ENCODE results near the gene IFNAR2.

Gene IFNAR2

GRCh38 chr21:33229784-33230544 lies at the start of gene IFNAR2:
Gene IFNAR2 (plus strand): TSS chr21:33229938. CDS start chr21:33241923, 11,985 bp downstream.
- in situ Hi-C loops (cut with HindIII; ENCODE audit: low sequenced_read_pairs), result no loop called here

DNA sequence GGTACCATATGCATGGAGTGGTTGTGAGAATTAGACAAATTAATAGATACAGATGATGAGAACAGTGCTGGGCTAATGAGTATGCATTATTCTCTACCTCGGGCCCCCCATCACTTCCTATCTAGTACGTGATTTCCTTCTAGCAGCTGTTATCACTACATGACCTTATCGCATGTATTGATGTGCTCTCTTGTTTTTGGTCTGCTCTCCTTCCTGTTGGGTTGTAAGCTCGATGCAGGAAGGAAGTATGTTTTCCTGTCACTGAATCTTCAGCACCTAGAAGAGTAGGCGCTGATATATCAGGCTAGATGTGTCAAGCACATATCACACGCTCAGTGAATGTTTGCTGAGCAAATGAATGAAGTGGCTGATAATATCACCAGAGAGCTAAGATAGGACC lies 43.9 kb upstream of the IFNAR2 start:
- in situ Hi-C loops (cut with HindIII; ENCODE audit: low sequenced_read_pairs), result no loop called here

DNA sequence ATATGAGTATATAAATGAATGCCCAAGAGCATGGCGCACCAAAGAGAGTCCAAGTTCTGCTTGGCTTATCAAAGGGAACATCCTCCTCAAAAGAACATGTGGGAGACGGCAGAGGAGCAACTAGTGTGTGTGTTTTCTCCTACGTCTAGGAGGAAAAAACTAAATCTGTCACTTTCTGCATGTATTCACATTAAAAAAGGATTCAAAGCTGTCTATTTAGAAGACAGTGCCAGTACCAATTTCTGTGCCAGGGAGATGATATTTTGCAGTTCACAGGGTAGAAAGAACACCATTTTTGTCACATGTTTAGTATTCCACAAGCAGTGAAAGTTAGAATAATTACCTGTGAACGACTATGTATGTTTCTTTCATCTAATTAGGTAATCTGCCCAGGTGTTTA lies 42.5 kb upstream of the IFNAR2 start:
- in situ Hi-C loops (cut with HindIII; ENCODE audit: low sequenced_read_pairs), result no loop called here

DNA sequence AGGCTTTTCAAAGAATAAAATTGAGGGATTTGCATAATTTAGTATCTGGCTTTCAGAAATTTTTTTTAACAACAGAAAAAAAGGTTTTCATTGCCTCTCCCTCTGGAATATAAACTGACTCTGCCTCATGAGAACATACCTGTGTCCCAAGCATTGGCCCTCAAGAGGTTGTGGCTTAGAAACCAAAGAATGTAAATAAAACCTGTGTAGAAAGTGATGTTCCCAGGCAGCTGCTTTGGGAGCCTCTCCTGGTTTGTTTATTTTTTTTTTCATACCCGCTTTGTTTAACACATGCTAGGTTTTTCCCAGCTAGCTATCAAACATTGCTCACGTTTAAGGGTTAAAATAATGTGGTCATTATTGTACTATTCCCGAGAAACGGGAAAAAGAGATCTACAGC lies 40.5 kb upstream of the IFNAR2 start:
- in situ Hi-C loops (cut with HindIII; ENCODE audit: low sequenced_read_pairs), result no loop called here

DNA sequence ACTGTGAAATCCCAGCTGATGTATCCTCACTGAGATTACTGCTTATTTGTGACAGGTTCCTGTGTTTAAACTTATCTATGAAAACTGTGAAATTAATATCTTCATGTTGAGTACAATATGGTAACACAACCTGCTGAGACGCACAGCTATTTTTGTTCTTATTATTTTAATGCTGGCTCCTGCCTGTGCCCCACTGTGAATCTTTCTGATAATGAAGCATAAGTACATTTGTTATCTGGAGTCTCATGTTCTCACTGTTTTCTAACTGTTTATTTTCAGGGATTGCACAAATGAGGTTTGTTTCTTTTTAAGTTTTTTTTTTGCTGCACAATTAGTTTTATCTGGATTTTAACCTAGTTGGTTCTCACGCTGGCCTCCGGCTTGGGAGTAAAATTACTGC lies 39.9 kb upstream of the IFNAR2 start:
- in situ Hi-C loops (cut with HindIII; ENCODE audit: low sequenced_read_pairs), result loop anchor here (10.0 kb wide), 1 partner anchor 355 kb away; no protein-coding TSS in a partner anchor

DNA sequence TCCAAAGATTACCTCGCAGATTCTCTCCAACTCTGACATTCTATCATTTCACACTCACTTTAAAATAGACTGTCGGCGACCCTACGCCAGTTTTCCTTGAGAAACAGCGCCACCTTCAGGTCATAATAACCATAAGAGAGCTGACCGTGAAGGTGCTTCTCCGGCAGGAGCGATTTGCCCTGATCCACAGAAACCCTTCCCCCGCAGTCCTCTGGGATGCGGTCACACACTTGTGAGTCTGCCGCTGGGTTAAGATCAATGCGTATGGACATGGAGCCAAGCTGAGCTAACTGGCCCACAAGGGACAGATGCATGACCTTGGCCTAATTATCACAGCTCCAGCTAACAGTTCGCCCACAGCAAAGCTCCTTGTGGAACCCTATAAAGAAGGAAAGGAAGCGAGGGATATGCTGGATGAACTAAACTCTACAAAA lies 32.8 kb upstream of the IFNAR2 start:
- in situ Hi-C loops (cut with HindIII; ENCODE audit: low sequenced_read_pairs), result loop anchor here (10.0 kb wide), 1 partner anchor 362 kb away; no protein-coding TSS in a partner anchor

GRCh38 chr21:33197496-33197895 lies 32.2 kb upstream of the IFNAR2 start:
- in situ Hi-C loops (cut with HindIII; ENCODE audit: low sequenced_read_pairs), result loop anchor here (10.0 kb wide), 1 partner anchor 363 kb away; no protein-coding TSS in a partner anchor

- in situ Hi-C loops (cut with HindIII; ENCODE audit: low sequenced_read_pairs), result loop anchor here (10.0 kb wide), 1 partner anchor 364 kb away; no protein-coding TSS in a partner anchor
Observed at GRCh38 chr21:33198346-33199099, 31.2 kb upstream of the IFNAR2 start.

- in situ Hi-C loops (cut with HindIII; ENCODE audit: low sequenced_read_pairs), result loop anchor here (10.0 kb wide), 1 partner anchor 364 kb away; no protein-coding TSS in a partner anchor
Observed at GRCh38 chr21:33199100-33199464, 30.7 kb upstream of the IFNAR2 start.

DNA sequence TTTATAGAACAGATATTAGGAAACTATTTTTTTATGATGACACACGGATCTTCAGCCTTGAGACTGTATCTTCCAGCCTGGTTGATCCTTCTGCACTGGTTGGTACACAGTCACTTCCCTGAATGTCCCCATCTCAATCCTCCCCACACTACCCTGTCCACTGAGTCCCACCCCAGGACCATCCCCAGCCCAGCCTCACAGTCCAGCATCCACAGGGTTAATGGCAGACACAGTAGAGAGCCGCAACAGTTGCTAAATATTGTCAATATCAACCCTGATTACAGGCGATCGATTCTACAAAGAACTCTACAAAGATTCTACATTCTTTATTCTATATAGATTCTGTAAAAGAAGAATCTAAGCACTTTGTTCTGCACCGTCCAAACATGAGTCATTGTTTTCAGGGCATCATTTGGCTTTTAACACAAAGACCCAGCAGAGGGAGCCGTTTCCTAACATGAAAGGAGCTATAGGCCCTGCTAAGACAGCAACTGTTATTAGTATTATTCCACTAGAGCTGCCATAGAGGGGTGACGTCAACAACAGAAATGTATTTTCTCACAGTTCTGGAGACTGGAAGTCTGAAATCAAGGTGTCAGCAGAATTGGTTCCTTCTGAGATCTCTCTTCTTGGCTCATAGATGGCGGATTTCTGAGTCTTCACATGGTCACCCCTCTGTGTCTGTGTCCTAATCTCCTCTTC lies 30.1 kb upstream of the IFNAR2 start:
- in situ Hi-C loops (cut with HindIII; ENCODE audit: low sequenced_read_pairs), result loop anchor here (10.0 kb wide), 2 partner anchors 255 to 365 kb away; no protein-coding TSS in a partner anchor

GRCh38 chr21:33201956-33202355 lies 27.8 kb upstream of the IFNAR2 start:
- in situ Hi-C loops (cut with HindIII; ENCODE audit: low sequenced_read_pairs), result loop anchor here (10.0 kb wide), 1 partner anchor 253 kb away; no protein-coding TSS in a partner anchor

DNA sequence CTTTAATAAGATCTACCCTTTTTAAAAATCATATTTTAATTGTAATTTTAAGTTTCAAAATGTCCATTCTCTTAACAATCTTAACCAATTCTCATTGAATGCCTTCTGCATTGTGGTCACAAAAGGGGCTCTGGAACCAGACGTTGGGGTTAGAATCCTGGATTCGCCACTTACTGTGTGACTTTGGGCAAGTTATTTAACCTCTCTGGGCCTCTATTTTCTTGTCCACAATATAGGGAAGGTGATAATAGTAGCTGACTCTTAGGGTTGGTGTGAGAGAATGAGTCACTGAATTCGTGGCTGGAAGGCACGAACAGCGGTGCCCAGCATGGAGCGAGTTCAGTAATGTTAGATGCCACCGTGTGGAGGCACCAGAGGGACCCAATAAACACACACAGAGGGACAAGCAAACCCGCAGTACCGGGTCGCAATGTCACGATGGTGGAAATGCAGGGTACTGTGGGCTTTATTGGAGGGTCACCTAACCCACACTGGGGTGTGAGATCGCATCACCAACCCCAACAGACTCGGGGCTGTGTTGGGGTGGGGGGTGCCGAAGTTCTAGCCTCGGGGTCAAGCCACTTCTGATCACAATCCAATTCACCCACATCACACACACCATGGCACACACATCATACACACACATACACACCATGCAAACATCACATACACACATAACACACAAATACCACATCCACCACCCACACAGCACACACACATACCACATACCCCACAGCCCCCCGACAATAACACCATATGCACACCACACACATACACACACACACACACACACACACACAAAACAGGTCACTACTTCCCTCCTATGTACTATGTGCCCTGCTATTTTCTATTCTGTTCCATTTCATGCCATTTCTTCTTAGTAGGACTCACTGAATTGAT lies 27.0 kb upstream of the IFNAR2 start:
- in situ Hi-C loops (cut with HindIII; ENCODE audit: low sequenced_read_pairs), result loop anchor here (10.0 kb wide), 1 partner anchor 252 kb away; no protein-coding TSS in a partner anchor

DNA sequence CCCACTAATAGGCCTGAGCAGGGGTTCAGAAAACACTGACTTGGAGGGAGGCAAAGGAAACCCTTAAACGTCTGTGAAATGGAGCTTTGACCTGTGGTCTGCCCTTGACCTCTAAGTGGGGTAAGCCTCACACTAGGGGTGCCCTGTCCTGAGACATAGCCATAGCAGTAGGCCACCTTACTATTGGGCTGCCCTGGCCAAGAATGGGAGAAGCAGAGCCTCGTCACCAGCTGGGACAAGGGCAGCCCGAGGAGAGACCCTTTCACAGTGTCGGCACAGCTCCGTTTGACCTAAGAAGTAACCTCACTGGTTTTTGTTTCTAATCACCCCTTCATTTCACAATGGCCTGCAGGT lies 26.4 kb upstream of the IFNAR2 start:
- in situ Hi-C loops (cut with HindIII; ENCODE audit: low sequenced_read_pairs), result loop anchor here (10.0 kb wide), 1 partner anchor 251 kb away; no protein-coding TSS in a partner anchor

- in situ Hi-C loops (cut with HindIII; ENCODE audit: low sequenced_read_pairs), result loop anchor here (10.0 kb wide), 1 partner anchor 249 kb away; no protein-coding TSS in a partner anchor
Observed at GRCh38 chr21:33205476-33205875, 24.3 kb upstream of the IFNAR2 start.

GRCh38 chr21:33206771-33207281 lies 22.9 kb upstream of the IFNAR2 start:
- in situ Hi-C loops (cut with HindIII; ENCODE audit: low sequenced_read_pairs), result loop anchor here (10.0 kb wide), 1 partner anchor 248 kb away; no protein-coding TSS in a partner anchor

DNA sequence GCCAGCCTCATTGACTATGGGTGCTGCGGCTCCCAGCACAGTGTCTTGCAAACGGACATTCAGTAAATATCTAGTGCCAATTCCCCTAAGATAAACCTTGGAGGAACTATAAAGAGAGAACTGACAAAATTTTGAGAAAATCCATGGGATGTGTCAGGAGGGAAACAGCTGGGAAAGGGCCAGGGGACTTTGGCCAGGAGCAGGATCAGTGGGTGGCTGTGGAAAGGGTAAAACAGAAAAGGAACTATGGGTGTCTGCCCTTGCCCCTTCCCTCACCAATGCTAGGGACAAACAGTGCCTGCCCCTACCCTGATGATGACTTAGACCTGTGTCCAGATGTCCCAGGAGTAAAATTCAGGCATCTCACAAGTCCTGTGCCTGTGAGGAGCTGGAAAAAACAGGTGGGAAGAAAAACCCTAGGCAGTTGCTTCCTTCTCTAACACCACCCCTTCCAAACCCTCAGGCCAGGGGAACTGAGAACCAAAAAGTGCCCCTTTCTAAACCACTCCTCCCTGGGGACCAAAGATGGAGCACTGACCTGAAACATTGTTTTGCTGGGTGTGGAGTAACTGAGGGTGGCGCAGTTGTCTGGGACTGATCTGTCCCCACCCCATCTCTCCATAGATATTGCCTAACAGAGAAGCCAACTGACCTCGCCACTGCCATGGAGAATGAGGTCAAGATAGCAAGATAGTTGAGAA lies 22.1 kb upstream of the IFNAR2 start:
- in situ Hi-C loops (cut with HindIII; ENCODE audit: low sequenced_read_pairs), result loop anchor here (10.0 kb wide), 1 partner anchor 247 kb away; no protein-coding TSS in a partner anchor

- in situ Hi-C loops (cut with HindIII; ENCODE audit: low sequenced_read_pairs), result loop anchor here (10.0 kb wide), 1 partner anchor 246 kb away; no protein-coding TSS in a partner anchor
Observed at GRCh38 chr21:33208534-33208933, 21.2 kb upstream of the IFNAR2 start.

- in situ Hi-C loops (cut with HindIII; ENCODE audit: low sequenced_read_pairs), result no loop called here
Observed at GRCh38 chr21:33211305-33211704, 18.4 kb upstream of the IFNAR2 start.

DNA sequence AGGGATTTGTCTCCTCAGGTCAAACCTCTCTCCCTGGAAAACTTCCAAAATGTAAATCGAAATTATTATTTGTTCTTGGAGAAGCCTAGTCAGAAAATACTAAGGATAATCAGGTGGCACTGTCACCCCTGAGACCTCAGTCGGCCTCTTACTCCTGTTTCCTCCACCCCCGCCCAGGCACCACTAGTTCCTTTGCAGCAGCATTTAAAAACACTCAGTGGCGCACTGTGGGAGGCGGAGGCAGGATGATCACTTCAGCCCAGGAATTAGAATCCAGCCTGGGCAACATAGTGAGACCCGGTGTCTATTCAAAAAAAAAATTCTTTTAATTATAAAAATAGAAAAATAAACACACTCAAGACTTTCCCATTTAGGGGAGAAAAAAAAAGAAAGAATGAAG lies 18.0 kb upstream of the IFNAR2 start:
- in situ Hi-C loops (cut with HindIII; ENCODE audit: low sequenced_read_pairs), result no loop called here
